A673 (cell line): Measurements from ENCODE around the gene SCG3. TPM values are rescaled to one million over a fixed set of nuclear protein-coding genes. Genes with fewer than 3 reads are reported as not detected.

ENCODE experiments used
- BruUV-seq: library from RNA; stranded (reverse); fragments of 400-500 nt; replicated peaks from 2 replicates; lab custom pipeline; 2021; lab: Mats Ljungman, UMichigan
- CTCF ChIA-PET: fragments of 300-600 bp; sonication (Branson Sonifier 250); formaldehyde crosslinking; loops from one replicate; lab custom pipeline; 2022; ENCODE audit warnings: antibody characterized with exemption; lab: Charles Lee
- POLR2A ChIA-PET: fragments of 300-600 bp; sonication (Branson Sonifier 250); formaldehyde crosslinking; loops from one replicate; lab custom pipeline; 2022; ENCODE audit warnings: antibody characterized with exemption; ENCODE audit not compliant: low non-redundant PET; lab: Charles Lee
- DNase-seq: peaks from one replicate; pipeline ENCODE4 v3.0.0-alpha.2; 2015; ENCODE audit warnings: low spot score
- H3K27ac ChIP-seq: fragments of 200-600 bp; sonication (generic); 2 replicates; pipeline ENCODE4 v1.5.1; 2016; ENCODE audit warnings: mixed run types, low read depth, mild to moderate bottlenecking, mixed read lengths, antibody characterized with exemption, low read length; ENCODE audit not compliant: poor library complexity, severe bottlenecking
- H3K27me3 ChIP-seq: fragments of 200-600 bp; sonication (generic); replicated peaks from 2 replicates; pipeline ENCODE4 v1.6.1; 2017; ENCODE audit warnings: mixed run types, low read depth, mild to moderate bottlenecking, mixed read lengths, antibody characterized with exemption, low read length; ENCODE audit not compliant: insufficient read depth, poor library complexity
- H3K36me3 ChIP-seq: fragments of 200-600 bp; sonication (generic); 2 replicates; pipeline ENCODE4 v1.6.1; 2016; ENCODE audit warnings: mixed run types, mild to moderate bottlenecking, mixed read lengths, antibody characterized with exemption, low read length; ENCODE audit not compliant: insufficient read depth, poor library complexity, severe bottlenecking
- H3K4me1 ChIP-seq: fragments of 200-600 bp; sonication (generic); 2 replicates; pipeline ENCODE4 v1.6.1; 2017; ENCODE audit warnings: mixed run types, mild to moderate bottlenecking, mixed read lengths, antibody characterized with exemption, low read length; ENCODE audit not compliant: insufficient read depth, poor library complexity, severe bottlenecking
- H3K4me3 ChIP-seq: fragments of 200-600 bp; sonication (generic); 2 replicates; pipeline ENCODE4 v1.5.1; 2016; ENCODE audit warnings: low read depth, mixed run types, mild to moderate bottlenecking, mixed read lengths, low read length; ENCODE audit not compliant: poor library complexity, severe bottlenecking
- H3K9me3 ChIP-seq: fragments of 200-600 bp; sonication (generic); 2 replicates; pipeline ENCODE4 v1.6.1; 2016; ENCODE audit warnings: mixed run types, low read depth, mild to moderate bottlenecking, mixed read lengths, antibody characterized with exemption, low read length; ENCODE audit not compliant: poor library complexity, severe bottlenecking
- EZH2 ChIP-seq: fragments of 200-600 bp; sonication (generic); IDR thresholded peaks from 2 replicates; pipeline ENCODE4 v1.6.1; 2017; ENCODE audit warnings: borderline replicate concordance, low read depth, mild to moderate bottlenecking, mixed read lengths, antibody characterized with exemption, low read length; ENCODE audit not compliant: poor library complexity, severe bottlenecking
- intact Hi-C: fragments of 100-400 bp; cut with micrococcal nuclease; formaldehyde crosslinking; loops from one replicate; pipeline ENCODE4 v1.10.0; 2022; ENCODE audit not compliant: unreplicated experiment
- total RNA-seq: library from RNA; stranded (reverse); gene quantifications from 2 replicates; pipeline ENCODE4 v1.2.3, GENCODE V29; 2021
- TF ChIP-seq, protein P1 (sequence below): fragments of 300-800, 200-600 bp; sonication (generic); conservative IDR thresholded peaks from 2 replicates; pipeline ENCODE4 v1.5.1; 2017; ENCODE audit warnings: low read depth, mild to moderate bottlenecking, antibody characterized with exemption, low read length, moderate library complexity, mixed read lengths

Gene SCG3
- total RNA-seq, 1 experiment from 2014 or later, result 0.21 TPM

DNA sequence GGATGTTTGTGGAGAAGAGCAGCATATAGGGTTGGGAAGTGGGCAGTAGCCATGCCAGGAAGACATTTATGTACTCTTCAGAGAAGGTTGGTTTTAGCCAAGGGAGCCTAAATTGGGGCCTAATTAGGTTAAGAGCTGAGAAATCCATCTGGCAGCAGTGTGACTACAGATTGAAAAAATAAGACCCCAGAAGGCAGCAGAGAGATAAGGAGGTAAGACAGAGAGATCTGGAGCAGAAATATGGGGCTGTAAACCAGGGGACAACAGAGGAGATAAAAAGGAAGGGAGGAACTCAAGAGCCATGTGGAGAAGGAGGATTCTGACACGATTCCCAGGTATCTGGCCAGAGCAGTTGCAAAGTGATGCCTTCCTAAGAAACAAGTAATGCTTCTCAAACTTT lies 32.9 kb downstream of the SCG3 start:
- Histone ChIP-seq H3K4me3 (no peak overlapping the region), H3K4me1 (no peaks in the 10 kb centered on the region), H3K27me3 (no peaks in the 10 kb centered on the region), H3K36me3 (no peaks in the 10 kb centered on the region), H3K27ac (no peak overlapping the region), H3K9me3 (no peaks in the 10 kb centered on the region)
- no peak for DNase-seq
- intact Hi-C loops, result no loop called here
- ChIA-PET POLR2A (no interaction called here), CTCF (no interaction called here)
- no TSS peak for BruUV-seq
- TF ChIP-seq, protein P1, sequence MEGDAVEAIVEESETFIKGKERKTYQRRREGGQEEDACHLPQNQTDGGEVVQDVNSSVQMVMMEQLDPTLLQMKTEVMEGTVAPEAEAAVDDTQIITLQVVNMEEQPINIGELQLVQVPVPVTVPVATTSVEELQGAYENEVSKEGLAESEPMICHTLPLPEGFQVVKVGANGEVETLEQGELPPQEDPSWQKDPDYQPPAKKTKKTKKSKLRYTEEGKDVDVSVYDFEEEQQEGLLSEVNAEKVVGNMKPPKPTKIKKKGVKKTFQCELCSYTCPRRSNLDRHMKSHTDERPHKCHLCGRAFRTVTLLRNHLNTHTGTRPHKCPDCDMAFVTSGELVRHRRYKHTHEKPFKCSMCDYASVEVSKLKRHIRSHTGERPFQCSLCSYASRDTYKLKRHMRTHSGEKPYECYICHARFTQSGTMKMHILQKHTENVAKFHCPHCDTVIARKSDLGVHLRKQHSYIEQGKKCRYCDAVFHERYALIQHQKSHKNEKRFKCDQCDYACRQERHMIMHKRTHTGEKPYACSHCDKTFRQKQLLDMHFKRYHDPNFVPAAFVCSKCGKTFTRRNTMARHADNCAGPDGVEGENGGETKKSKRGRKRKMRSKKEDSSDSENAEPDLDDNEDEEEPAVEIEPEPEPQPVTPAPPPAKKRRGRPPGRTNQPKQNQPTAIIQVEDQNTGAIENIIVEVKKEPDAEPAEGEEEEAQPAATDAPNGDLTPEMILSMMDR, result no peak
- no peak for TF ChIP-seq EZH2

DNA sequence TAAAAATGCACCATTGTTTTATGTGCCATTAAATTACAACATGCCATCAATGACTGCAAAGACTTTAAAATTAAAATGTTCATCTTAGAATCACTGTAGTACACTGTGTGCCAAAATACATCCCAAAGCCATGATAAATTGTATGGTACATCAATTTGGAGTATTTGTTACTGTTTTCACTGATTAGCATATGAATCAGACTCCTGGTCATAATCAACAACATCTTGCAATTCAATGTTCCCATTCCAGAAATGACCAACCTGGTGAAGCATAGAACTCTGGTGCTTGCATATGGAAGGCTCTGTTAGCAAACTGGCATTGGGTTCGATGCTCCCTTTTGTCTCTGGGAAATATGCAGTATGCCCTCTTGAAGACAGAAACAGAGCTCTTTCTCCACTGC lies 33.6 kb downstream of the SCG3 start:
- no peaks in the 10 kb centered on the region for H3K9me3 ChIP-seq
- no TSS peak for BruUV-seq
- no peak for TF ChIP-seq EZH2
- TF ChIP-seq, protein P1, result no peak
- no peak overlapping the region for H3K27ac ChIP-seq
- H3K4me1 ChIP-seq, result no peaks in the 10 kb centered on the region
- POLR2A ChIA-PET, result no interaction called here
- CTCF ChIA-PET, result no interaction called here
- H3K27me3 ChIP-seq, result no peaks in the 10 kb centered on the region
- no peak overlapping the region for H3K4me3 ChIP-seq
- H3K36me3 ChIP-seq, result no peaks in the 10 kb centered on the region
- DNase-seq, result no peak
- intact Hi-C loops, result no loop called here

DNA sequence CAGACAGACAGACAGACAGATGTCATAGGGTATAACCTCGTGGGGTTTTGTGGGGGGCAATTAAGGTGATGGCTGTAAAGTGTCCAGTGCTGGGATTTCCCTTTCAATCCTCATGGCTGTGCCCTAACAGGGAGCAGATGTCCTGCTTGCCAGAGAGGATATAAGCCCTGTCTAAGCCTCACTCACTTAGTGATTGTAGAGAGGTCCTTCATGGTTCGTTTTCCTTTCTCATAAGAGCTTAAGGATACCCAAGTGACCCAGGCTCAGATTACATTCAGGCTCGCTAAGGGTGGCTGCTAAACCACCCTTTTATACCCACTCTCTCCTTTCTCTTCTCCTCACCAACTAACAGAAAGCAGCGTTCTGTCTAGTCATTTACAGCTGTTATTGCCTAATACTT lies 36.9 kb downstream of the SCG3 start:
- H3K27ac ChIP-seq, result no peak overlapping the region
- no peaks in the 10 kb centered on the region for H3K4me1 ChIP-seq
- no peaks in the 10 kb centered on the region for H3K9me3 ChIP-seq
- TF ChIP-seq, protein P1, result no peak
- TF ChIP-seq EZH2, result no peak
- no peaks in the 10 kb centered on the region for H3K27me3 ChIP-seq
- no peak overlapping the region for H3K4me3 ChIP-seq
- CTCF ChIA-PET, result no interaction called here
- POLR2A ChIA-PET, result no interaction called here
- no TSS peak for BruUV-seq
- intact Hi-C loops, result no loop called here
- DNase-seq, result no peak
- H3K36me3 ChIP-seq, result no peaks in the 10 kb centered on the region
